HG03097 (cell line): ENCODE measurements around the gene NCF4.

Source experiments
- ATAC-seq: cut with Tn5 transposase; IDR thresholded peaks from one replicate; pipeline ENCODE4 v1.9.1; 2021; ENCODE audit not compliant: unreplicated experiment, low FRiP score

The NCF4 gene

GRCh38 chr22:36892292-36892691 is 31.5 kb downstream of the NCF4 start:
- no peak for ATAC-seq

- no peak for ATAC-seq
Measured at GRCh38 chr22:36893262-36893661, 32.5 kb downstream of the NCF4 start.

DNA sequence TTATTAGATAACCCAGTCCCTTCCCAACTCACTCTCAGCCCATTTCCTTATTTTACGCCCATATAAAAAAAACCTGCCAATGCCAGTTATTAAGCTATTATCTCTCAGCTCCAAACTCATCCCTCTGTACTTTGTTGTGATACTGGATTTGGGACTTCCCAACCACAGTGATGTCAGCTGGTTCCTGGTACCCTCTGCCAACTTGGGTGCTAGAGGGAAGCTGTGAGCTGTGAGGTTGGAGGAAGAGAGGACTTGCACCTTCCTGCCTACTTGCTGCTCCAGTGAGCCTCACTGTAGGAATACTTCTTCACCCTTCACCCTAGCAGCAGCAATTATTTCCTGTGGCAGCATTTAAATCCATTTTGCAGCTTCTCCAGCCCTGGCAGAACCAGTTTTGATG is 33.5 kb downstream of the NCF4 start:
- no peak for ATAC-seq

GRCh38 chr22:36897611-36898010 is 36.8 kb downstream of the NCF4 start:
- no peak for ATAC-seq

DNA sequence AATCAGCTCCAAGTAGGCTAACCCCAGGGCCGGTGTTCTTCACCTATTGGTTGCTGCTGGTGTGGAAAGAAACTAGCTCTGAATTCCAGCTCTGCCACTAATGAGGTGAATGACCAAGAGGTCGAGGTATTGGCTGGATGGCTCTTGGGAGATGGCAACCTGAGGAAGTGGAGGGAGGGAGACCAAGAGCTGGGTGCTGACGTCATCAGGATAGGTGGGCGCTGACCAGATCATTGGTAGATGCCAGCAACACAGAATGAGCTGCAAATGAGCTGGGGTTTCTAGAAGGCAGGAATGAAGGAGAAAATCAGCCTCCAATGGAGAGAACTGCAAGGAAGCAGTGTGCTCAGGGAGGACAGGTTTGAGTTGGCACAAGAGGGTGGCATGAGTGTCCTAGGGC is 37.9 kb downstream of the NCF4 start:
- ATAC-seq = no peak

DNA sequence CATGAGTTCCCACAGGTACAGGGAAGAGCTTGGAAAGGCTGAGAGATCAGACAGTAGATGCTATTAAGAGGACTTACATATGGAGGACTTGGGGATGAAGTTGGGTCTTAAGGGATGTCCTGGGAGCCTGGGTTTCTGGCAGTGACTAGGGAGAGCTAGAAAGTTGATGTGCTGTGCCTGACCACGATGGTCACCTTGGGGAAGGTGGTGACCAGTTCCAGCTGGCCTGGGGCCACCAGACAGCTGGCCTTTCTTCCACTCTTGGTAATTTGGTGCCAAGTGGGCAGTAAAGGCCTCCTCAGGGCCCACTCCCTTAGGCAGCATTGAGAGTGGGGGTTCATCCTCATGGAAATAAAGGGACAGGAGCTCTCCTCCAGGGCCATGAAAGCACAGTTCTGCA is 38.7 kb downstream of the NCF4 start:
- no peak for ATAC-seq

DNA sequence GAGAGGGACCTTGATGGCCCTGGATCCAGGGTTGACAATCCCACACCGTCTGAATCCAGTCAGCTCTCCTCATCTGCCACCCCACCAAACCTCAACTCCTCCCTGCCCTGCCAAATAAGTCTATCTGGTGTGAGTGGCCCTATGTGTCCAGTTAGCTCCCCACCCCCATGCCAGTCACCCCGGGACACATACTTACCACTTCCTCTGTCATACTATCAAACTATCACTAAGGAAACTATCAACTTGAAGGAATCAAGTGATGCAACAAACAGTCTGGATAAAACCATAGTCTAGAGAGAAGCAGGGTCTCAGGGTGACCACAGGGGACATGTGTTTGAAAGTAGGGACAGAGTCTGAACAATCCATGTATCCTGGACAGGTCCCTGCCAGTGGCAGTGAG is 39.4 kb downstream of the NCF4 start:
- no peak for ATAC-seq

DNA sequence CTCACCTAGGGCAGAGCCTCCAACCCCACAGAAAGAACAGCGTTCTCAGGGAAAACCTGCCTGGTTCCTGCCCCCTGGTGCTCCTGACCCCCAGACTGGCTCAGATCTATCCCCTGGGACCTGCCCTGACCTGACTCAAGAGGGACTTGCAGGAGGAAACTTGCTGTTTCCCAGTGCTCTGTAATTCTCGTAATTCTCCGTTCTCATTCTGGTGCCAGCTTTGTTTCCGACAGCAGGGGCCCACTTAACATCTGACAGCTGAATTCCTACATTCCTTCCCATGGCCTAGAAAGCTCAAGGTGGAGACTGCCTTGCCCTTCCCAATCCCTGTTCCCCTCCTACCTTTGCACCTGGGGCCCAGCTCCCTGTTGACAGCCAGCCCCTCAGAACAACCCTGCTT is 40.1 kb downstream of the NCF4 start:
- no peak for ATAC-seq

DNA sequence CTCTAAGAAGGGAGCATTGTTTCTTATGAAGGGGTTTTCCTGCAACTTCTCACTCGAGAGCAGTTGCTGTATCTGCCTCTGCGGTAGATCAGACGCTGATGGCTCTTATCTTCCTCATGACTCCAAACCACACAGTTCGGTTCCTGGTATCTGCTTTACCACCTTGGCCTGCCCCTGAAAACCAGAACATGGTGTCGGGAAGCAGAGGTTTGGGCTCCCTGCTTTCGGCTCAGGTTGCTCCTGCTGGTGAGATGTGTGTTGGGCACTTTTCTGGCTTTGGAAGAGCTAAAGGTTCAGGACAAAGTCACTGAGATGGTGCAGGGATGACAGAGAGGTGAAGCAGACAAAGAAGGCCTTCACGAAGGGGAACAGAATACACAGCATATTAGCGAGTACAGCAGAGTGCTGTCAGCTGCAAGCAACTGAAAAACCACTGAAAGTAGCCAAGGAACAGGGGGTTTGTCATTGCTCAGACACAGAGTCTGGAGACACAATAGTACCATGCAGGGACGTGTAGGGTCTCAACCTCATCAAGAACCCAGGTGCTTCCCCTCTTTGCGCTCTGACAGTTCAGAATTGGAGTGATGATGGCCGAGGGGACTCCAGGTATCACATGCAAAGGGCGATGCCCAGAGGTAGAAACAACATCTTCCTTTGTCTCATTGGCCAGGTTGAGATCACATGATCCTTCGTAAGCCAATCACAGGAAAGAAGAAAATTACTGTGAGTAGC is 40.8 kb downstream of the NCF4 start:
- ATAC-seq = peak; percentile 67

- ATAC-seq = no peak
Measured at GRCh38 chr22:36902143-36902926, 41.5 kb downstream of the NCF4 start.

DNA sequence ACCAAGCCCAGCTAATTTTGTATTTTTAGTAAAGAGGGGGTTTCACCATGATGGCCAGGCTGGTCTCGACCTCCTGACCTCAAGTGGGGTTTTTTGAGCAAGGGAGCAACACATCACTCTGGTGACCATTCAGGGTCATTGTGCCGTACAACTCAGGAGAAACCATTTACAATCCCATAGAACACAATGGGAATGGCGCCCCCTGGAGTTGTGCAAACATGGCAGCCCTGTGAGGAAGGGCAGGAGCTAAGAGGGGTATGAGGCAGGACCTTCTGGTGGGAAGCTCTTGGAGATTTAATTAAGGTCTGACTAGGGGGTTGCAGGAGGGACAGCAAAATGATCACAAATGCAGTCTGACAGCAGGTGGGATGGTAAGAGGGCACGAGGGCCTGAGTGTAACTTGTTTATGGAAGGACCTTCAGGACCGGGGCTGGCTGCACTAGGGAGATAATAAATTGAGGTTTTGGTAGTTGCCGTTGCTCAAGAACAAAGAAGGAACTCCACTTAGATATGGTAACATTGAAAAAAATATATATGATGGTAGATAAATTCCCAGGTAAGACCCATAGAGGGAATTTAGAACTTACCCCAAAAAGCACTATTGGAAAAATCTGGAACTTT is 43.6 kb downstream of the NCF4 start:
- ATAC-seq = no peak

DNA sequence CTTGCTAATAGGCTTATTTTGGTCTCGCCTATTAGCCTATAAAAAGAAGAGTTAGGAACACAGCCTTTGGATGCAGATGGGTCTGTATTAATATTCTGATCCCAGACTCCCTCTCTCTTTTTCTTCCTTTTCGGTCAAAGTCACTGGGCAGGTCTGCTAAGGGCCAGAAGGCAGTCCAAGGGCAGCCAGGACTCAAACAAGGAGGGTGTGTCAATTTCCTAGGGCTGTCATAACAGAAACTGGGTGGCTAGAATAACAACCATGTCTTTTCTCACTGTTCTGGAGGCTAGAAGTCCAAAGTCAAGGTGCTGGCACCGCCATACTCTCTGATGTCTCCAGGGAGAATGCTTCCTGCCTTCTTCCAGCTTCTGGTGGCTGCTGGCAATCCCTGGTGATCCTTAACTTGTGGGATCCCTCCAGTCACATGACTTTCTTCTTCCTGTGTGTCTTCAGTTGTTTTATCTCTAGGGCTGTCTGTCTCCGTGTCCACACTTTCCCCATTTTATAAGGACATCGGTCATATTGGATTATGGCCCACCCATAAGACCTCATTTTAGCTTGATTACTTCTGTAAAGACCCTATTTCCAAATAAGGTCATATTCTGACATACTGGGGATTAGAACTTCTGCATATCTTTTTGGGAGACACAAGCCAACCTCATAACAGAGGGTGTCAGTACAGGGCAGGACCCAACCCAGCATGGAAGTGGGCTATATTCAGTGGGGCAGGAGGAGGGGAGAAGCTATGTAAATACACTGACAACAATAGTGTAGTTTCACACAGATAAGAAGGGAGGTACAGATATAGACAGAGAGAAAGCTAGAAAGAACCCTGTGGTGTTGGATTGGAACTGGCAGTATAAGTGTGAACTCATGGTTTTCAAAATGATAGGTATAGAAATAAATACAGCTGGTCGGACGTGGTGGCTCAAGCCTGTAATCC is 46.7 kb downstream of the NCF4 start:
- ATAC-seq = no peak

- no peak for ATAC-seq
Measured at GRCh38 chr22:36910461-36910860, 49.7 kb downstream of the NCF4 start.

GRCh38 chr22:36911887-36912661 is 51.3 kb downstream of the NCF4 start:
- no peak for ATAC-seq

DNA sequence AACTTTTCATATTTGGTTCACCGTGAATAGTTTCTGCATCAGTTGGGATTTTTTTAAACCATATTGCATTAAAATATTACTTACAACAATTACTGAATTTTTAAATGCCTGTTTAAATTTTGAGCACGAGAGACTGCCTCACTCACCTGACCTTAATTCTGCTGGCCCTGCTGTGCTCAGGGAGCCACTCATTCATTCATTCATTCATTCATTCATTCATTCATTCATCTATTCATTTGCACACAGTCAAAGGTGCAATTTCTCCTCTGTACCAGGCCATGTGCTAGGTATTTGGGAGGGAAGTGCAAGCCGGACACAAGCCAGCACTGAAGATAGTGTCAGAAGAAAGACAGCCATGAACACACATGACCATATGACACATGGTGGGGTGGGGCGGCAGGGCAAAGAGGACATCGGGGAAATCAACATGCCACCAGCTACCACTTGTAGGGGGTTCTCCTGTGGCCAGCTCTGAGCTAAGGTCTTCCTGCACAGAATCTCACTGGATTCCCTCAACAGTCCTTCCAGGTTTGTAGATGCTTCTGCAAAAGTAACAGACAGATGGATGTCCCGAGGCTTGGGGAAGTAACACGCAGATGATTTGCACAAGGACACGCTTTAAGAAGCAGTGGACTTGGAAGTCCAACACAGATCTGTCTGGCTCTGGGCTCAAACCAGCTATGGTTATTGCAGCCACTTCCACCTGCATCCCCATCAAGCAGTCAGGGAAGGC is 52.1 kb downstream of the NCF4 start:
- no peak for ATAC-seq

- ATAC-seq = no peak
Measured at GRCh38 chr22:36913427-36914389, 52.9 kb downstream of the NCF4 start, which contains the start of gene CSF2RB. CSF2RB (plus strand) TSS chr22:36913628; CDS start chr22:36922208, 8,580 bp downstream.

DNA sequence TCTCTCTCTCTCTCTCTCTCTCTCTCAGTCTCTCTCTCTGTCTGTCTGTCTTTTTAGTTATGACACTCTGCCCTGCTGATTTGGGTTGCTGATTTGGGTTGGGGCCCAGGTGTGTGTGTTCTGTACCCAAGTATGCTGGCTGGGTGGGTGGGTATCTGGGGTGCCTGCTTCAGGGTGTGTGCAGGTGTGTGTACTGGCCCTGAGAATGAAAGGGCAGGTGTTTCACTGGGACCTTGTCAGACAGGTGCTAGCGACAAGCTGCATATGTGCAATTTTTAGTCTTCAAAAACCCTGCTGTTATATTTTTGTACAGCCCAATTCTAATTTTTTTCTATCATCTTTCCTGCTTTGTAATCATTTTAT is 53.6 kb downstream of the NCF4 start:
- ATAC-seq = no peak

- no peak for ATAC-seq
Measured at GRCh38 chr22:36916034-36916433, 55.2 kb downstream of the NCF4 start.
